HepG2 (cell line): ENCODE results near the gene MNAT1. TPM values are rescaled to one million over a fixed set of nuclear protein-coding genes. Genes with fewer than 3 reads are reported as not detected.
A peak's percentile ranks its signal among the peaks of the same experiment; 100 is the strongest.

Experiments used
- BRCA1 ChIP-seq: sonication (generic); formaldehyde crosslinking; IDR thresholded peaks from 2 replicates; pipeline ENCODE4 v1.4.0; 2020; ENCODE audit warnings: missing genetic modification reagents
- CBX1 ChIP-seq: IDR thresholded peaks from one replicate; pipeline ENCODE4 v1.6.1; 2016; ENCODE audit warnings: antibody characterized with exemption, low read depth
- ETV6 ChIP-seq: sonication (generic); formaldehyde crosslinking; conservative IDR thresholded peaks from 2 replicates; pipeline ENCODE4 v1.4.0; 2020; ENCODE audit warnings: missing genetic modification reagents
- FOSL1 ChIP-seq: sonication (generic); formaldehyde crosslinking; IDR thresholded peaks from 2 replicates; pipeline ENCODE4 v1.9.0; 2021; ENCODE audit warnings: missing genetic modification reagents, borderline replicate concordance
- HES4 ChIP-seq: sonication (generic); formaldehyde crosslinking; IDR thresholded peaks from 2 replicates; pipeline ENCODE4 v1.9.0; 2021; ENCODE audit warnings: mild to moderate bottlenecking, missing genetic modification reagents, borderline replicate concordance
- KMT2A ChIP-seq: sonication (generic); formaldehyde crosslinking; IDR thresholded peaks from 2 replicates; pipeline ENCODE4 v1.4.0; 2020; ENCODE audit warnings: missing genetic modification reagents
- MEIS1 ChIP-seq: sonication (generic); formaldehyde crosslinking; IDR thresholded peaks from 2 replicates; pipeline ENCODE4 v1.9.0; 2021; ENCODE audit warnings: mild to moderate bottlenecking, missing genetic modification reagents, moderate library complexity, borderline replicate concordance
- MYNN ChIP-seq: sonication (generic); formaldehyde crosslinking; IDR thresholded peaks from 2 replicates; pipeline ENCODE4 v1.4.0; 2020; ENCODE audit warnings: mild to moderate bottlenecking, low read depth, missing genetic modification reagents
- ZBTB7B ChIP-seq: sonication (generic); formaldehyde crosslinking; IDR thresholded peaks from 2 replicates; pipeline ENCODE4 v1.4.0; 2020; ENCODE audit warnings: missing genetic modification reagents
- ZKSCAN8 ChIP-seq: IDR thresholded peaks from 2 replicates; pipeline ENCODE4 v1.6.1; 2016; ENCODE audit warnings: borderline replicate concordance, missing genetic modification reagents, missing compliant biosample characterization
- ZNF343 ChIP-seq: sonication (generic); formaldehyde crosslinking; IDR thresholded peaks from 2 replicates; pipeline ENCODE4 v1.4.0; 2020; ENCODE audit warnings: mild to moderate bottlenecking, missing genetic modification reagents
- ZNF569 ChIP-seq: sonication (generic); formaldehyde crosslinking; IDR thresholded peaks from 2 replicates; pipeline ENCODE4 v1.5.0; 2020; ENCODE audit warnings: mild to moderate bottlenecking, missing genetic modification reagents, moderate library complexity, borderline replicate concordance
- polyA plus RNA-seq, 8 experiments: library from polyadenylated mRNA; depleted of rRNA in 3 of 8; stranded (reverse) in 7 of 8; unstranded in 1 of 8; fragments of >200 nt; fragmentation: Illumina TruSeq in 4 of 8; extraction: Trizol in 4 of 8; gene quantifications; 2 replicates each; pipeline versions ENCODE4 v1.2.1 to v1.2.3, GENCODE V29; 2011 to 2016; ENCODE audit warnings: low read depth in 4 of 8, missing spikeins in 1 of 8, mixed read lengths in 1 of 8; ENCODE audit not compliant: insufficient read depth in 1 of 8
- total RNA-seq, 5 experiments: library from RNA; depleted of rRNA; stranded (reverse); fragments of >200 nt; fragmentation: Illumina TruSeq; extraction: Trizol; gene quantifications; 2 replicates each; pipeline ENCODE4 v1.2.3, GENCODE V29; 2016; ENCODE audit warnings: low read depth in 1 of 5
- TF ChIP-seq, protein P1 (sequence below): sonication (generic); formaldehyde crosslinking; IDR thresholded peaks from 2 replicates; pipeline ENCODE4 v1.8.1; 2023; ENCODE audit warnings: mild to moderate bottlenecking, moderate library complexity, missing genetic modification reagents
- TF ChIP-seq, protein P2 (sequence below): sonication (generic); formaldehyde crosslinking; IDR thresholded peaks from 2 replicates; pipeline ENCODE4 v1.5.1; 2020; ENCODE audit warnings: mild to moderate bottlenecking, missing genetic modification reagents, moderate library complexity
- TF ChIP-seq, protein P3 (sequence below): sonication (generic); formaldehyde crosslinking; conservative IDR thresholded peaks from 2 replicates; pipeline ENCODE4 v1.8.0; 2022; ENCODE audit warnings: missing genetic modification reagents
- TF ChIP-seq, protein P4 (sequence below): sonication (generic); formaldehyde crosslinking; IDR thresholded peaks from 2 replicates; pipeline ENCODE4 v1.5.1; 2020; ENCODE audit warnings: missing genetic modification reagents, mild to moderate bottlenecking, borderline replicate concordance
- TF ChIP-seq, protein P5 (sequence below): sonication (generic); formaldehyde crosslinking; conservative IDR thresholded peaks from 2 replicates; pipeline ENCODE4 v1.4.0; 2020; ENCODE audit warnings: missing genetic modification reagents

Gene MNAT1
- total and polyA plus RNA-seq, 2 of the 13 experiments (the other 11 are each of a cell fraction or from before 2014, with no cell fraction given) = 49.2 to 94.8 TPM

DNA sequence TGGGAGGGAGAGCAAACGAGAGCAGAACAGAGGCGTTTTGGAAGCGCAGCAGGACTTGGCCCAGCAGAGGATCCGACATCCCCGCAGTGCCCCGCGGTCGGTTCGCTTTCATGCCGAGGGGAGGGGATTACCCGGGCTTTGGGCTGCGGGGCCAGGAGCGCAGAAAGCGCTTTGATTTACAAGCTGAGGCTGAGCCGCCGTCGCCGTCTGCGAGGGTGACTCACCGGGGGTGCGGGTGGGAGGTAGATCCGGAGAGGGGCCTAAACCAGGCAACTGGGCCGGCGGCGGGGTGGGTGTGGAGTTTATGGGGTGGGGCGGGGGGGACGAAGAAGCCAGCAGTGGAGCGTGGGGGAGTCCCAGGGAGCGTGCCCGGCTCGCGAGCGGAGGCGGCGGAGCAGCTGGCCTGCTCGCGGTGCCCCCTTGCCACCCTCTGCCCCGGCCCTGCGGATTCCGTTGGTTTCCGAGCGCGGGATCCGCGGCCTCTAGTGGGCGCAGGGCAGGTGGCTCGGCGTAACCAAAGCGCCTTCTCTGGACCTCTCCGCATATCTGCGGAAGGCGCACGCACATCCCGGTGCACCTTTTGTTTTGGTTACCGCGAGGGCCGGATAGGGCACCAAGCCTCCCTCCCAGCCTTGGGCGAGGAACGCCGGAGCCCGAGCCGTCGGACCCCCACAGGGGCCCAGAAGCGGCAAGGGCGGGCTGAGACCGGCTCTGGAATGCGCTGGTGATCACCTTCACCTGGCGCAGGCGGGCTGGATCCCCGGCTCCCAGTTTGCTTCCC lies 13.0 kb upstream of the MNAT1 start (continued):
- TF ChIP-seq BRCA1 (CRISPR knock-in tag) (no peak), FOSL1 (CRISPR knock-in tag) (peak; percentile 61; the same call in 1 of the 2 replicates), ETV6 (no peak), HES4 (CRISPR knock-in tag) (0 out of 2 replicates have a peak, but pooled peaks have one; percentile 27), ZBTB7B (no peak), ZNF343 (peak; percentile 35; the same call in 1 of the 2 replicates), ZNF569 (CRISPR knock-in tag) (no peak), MEIS1 (CRISPR knock-in tag) (no peak), KMT2A (CRISPR knock-in tag) (peak; percentile 71; the same call in 1 of the 2 replicates), CBX1 (no peak), MYNN (CRISPR knock-in tag) (no peak), ZKSCAN8 (CRISPR knock-in tag) (no peak)
- TF ChIP-seq, protein P1, sequence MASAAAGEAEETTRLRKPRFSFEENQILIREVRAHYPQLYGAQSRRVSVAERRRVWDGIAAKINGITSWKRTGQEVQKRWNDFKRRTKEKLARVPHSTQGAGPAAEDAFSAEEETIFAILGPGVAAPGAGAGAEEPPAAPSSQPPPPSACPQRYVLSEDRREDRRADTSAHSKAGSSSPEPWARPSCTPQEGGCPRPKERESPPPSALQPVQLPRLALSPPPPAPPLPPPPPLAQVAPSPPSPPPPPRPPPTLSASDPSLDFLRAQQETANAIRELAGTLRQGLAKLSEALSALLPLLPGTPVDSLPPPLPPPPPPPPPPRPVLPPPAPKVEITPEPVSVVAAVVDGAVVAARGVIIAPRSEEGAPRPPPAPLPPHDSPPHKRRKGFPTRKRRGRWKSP (CRISPR knock-in tag) = peak; percentile 75
- TF ChIP-seq, protein P2, sequence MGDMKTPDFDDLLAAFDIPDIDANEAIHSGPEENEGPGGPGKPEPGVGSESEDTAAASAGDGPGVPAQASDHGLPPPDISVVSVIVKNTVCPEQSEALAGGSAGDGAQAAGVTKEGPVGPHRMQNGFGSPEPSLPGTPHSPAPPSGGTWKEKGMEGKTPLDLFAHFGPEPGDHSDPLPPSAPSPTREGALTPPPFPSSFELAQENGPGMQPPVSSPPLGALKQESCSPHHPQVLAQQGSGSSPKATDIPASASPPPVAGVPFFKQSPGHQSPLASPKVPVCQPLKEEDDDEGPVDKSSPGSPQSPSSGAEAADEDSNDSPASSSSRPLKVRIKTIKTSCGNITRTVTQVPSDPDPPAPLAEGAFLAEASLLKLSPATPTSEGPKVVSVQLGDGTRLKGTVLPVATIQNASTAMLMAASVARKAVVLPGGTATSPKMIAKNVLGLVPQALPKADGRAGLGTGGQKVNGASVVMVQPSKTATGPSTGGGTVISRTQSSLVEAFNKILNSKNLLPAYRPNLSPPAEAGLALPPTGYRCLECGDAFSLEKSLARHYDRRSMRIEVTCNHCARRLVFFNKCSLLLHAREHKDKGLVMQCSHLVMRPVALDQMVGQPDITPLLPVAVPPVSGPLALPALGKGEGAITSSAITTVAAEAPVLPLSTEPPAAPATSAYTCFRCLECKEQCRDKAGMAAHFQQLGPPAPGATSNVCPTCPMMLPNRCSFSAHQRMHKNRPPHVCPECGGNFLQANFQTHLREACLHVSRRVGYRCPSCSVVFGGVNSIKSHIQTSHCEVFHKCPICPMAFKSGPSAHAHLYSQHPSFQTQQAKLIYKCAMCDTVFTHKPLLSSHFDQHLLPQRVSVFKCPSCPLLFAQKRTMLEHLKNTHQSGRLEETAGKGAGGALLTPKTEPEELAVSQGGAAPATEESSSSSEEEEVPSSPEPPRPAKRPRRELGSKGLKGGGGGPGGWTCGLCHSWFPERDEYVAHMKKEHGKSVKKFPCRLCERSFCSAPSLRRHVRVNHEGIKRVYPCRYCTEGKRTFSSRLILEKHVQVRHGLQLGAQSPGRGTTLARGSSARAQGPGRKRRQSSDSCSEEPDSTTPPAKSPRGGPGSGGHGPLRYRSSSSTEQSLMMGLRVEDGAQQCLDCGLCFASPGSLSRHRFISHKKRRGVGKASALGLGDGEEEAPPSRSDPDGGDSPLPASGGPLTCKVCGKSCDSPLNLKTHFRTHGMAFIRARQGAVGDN = peak; percentile 71
- TF ChIP-seq, protein P3, sequence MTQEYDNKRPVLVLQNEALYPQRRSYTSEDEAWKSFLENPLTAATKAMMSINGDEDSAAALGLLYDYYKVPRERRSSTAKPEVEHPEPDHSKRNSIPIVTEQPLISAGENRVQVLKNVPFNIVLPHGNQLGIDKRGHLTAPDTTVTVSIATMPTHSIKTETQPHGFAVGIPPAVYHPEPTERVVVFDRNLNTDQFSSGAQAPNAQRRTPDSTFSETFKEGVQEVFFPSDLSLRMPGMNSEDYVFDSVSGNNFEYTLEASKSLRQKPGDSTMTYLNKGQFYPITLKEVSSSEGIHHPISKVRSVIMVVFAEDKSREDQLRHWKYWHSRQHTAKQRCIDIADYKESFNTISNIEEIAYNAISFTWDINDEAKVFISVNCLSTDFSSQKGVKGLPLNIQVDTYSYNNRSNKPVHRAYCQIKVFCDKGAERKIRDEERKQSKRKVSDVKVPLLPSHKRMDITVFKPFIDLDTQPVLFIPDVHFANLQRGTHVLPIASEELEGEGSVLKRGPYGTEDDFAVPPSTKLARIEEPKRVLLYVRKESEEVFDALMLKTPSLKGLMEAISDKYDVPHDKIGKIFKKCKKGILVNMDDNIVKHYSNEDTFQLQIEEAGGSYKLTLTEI (CRISPR knock-in tag) = no peak
- TF ChIP-seq, protein P4, sequence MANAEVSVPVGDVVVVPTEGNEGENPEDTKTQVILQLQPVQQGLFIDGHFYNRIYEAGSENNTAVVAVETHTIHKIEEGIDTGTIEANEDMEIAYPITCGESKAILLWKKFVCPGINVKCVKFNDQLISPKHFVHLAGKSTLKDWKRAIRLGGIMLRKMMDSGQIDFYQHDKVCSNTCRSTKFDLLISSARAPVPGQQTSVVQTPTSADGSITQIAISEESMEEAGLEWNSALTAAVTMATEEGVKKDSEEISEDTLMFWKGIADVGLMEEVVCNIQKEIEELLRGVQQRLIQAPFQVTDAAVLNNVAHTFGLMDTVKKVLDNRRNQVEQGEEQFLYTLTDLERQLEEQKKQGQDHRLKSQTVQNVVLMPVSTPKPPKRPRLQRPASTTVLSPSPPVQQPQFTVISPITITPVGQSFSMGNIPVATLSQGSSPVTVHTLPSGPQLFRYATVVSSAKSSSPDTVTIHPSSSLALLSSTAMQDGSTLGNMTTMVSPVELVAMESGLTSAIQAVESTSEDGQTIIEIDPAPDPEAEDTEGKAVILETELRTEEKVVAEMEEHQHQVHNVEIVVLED (CRISPR knock-in tag) = no peak
- TF ChIP-seq, protein P5, sequence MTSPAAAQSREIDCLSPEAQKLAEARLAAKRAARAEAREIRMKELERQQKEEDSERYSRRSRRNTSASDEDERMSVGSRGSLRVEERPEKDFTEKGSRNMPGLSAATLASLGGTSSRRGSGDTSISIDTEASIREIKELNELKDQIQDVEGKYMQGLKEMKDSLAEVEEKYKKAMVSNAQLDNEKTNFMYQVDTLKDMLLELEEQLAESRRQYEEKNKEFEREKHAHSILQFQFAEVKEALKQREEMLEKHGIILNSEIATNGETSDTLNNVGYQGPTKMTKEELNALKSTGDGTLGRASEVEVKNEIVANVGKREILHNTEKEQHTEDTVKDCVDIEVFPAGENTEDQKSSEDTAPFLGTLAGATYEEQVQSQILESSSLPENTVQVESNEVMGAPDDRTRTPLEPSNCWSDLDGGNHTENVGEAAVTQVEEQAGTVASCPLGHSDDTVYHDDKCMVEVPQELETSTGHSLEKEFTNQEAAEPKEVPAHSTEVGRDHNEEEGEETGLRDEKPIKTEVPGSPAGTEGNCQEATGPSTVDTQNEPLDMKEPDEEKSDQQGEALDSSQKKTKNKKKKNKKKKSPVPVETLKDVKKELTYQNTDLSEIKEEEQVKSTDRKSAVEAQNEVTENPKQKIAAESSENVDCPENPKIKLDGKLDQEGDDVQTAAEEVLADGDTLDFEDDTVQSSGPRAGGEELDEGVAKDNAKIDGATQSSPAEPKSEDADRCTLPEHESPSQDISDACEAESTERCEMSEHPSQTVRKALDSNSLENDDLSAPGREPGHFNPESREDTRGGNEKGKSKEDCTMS (CRISPR knock-in tag) = no peak
